Type B pancreatic cell (in vitro differentiated cells): ENCODE measurements around the gene SS18L1. TPM values are rescaled to one million over a fixed set of nuclear protein-coding genes. Genes with fewer than 3 reads are reported as not detected.

ENCODE experiments used
- DNase-seq: peaks from one replicate; pipeline ENCODE4 v3.0.0; 2021; ENCODE audit warnings: mixed read lengths; ENCODE audit not compliant: unreplicated experiment; ENCODE audit errors: extremely low spot score
- H3K27ac Mint-ChIP-seq: 2 replicates; pipeline ENCODE4 v1.8.0; 2021; ENCODE audit warnings: mild to moderate bottlenecking, mixed read lengths
- H3K27me3 Mint-ChIP-seq: 2 replicates; pipeline ENCODE4 v1.8.0; 2021; ENCODE audit warnings: mixed read lengths
- H3K36me3 Mint-ChIP-seq: 2 replicates; pipeline ENCODE4 v1.8.0; 2021; ENCODE audit warnings: mixed read lengths
- H3K4me1 Mint-ChIP-seq: one replicate; pipeline ENCODE4 v1.8.0; 2021; ENCODE audit warnings: mixed read lengths; ENCODE audit not compliant: unreplicated experiment
- H3K4me3 Mint-ChIP-seq: 2 replicates; pipeline ENCODE4 v1.8.0; 2021; ENCODE audit warnings: mild to moderate bottlenecking, mixed read lengths
- H3K9me3 Mint-ChIP-seq: 2 replicates; pipeline ENCODE4 v1.8.0; 2021; ENCODE audit warnings: mixed read lengths
- total RNA-seq: library from RNA; stranded (reverse); gene quantifications from 2 replicates; pipeline ENCODE4 v1.2.1, GENCODE V29; 2021; ENCODE audit warnings: low replicate concordance
- TF ChIP-seq, protein P1 (sequence below): fragments of 200-600 bp; sonication (generic); conservative IDR thresholded peaks from 2 replicates; pipeline ENCODE4 v1.5.0; 2021; ENCODE audit warnings: antibody characterized with exemption, mild to moderate bottlenecking

SS18L1 gene
- total RNA-seq, 1 donor from 2014 or later: 25.5 TPM

DNA sequence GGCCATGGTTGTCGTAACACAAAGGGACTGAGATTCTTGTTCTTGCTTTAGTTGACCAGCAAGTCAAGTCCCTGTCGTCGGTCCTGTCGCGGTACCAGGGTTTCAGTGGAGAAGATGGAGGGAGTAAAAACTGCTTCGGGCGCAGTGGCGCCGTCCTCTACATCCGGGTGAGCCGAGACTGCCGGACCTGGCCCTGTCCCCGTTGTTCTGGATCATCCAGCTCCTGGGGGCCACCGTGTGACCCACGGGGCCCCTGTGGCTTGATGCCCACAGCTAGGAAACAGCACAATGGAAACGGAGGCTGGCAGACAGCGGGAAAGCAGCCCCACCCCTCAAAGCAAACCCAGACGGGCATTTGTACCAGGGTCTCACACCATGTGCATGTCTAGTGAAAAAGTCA is 54.2 kb downstream of the SS18L1 start:
- Mint-ChIP-seq H3K36me3 (peaks cover 20% of the 10 kb centered on the region), H3K27ac (no peak overlapping the region), H3K4me3 (no peak overlapping the region), H3K9me3 (no peaks in the 10 kb centered on the region), H3K27me3 (no peaks in the 10 kb centered on the region), H3K4me1 (no peaks in the 10 kb centered on the region)
- TF ChIP-seq, protein P1, sequence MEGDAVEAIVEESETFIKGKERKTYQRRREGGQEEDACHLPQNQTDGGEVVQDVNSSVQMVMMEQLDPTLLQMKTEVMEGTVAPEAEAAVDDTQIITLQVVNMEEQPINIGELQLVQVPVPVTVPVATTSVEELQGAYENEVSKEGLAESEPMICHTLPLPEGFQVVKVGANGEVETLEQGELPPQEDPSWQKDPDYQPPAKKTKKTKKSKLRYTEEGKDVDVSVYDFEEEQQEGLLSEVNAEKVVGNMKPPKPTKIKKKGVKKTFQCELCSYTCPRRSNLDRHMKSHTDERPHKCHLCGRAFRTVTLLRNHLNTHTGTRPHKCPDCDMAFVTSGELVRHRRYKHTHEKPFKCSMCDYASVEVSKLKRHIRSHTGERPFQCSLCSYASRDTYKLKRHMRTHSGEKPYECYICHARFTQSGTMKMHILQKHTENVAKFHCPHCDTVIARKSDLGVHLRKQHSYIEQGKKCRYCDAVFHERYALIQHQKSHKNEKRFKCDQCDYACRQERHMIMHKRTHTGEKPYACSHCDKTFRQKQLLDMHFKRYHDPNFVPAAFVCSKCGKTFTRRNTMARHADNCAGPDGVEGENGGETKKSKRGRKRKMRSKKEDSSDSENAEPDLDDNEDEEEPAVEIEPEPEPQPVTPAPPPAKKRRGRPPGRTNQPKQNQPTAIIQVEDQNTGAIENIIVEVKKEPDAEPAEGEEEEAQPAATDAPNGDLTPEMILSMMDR: no peak
- DNase-seq: no peak

DNA sequence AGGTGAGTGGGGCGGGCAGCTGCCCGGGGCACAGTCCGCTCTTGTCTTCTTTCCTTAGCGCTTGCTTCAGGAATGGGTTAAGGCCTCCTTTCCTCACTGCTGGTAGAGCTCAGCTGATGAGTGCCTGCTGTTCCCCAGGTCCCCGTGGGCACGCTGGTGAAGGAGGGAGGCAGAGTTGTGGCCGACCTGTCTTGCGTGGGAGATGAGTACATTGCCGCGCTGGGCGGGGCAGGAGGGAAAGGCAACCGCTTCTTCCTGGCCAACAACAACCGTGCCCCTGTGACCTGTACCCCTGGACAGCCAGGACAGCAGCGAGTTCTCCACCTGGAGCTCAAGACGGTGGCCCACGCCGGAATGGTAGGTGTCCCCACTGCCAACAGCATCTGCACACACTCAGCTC is 54.9 kb downstream of the SS18L1 start:
- no peak for DNase-seq
- Mint-ChIP-seq H3K9me3 (no peaks in the 10 kb centered on the region), H3K4me1 (no peaks in the 10 kb centered on the region), H3K36me3 (peaks cover 20% of the 10 kb centered on the region), H3K4me3 (no peak overlapping the region), H3K27me3 (no peaks in the 10 kb centered on the region), H3K27ac (no peak overlapping the region)
- TF ChIP-seq, protein P1: no peak

DNA sequence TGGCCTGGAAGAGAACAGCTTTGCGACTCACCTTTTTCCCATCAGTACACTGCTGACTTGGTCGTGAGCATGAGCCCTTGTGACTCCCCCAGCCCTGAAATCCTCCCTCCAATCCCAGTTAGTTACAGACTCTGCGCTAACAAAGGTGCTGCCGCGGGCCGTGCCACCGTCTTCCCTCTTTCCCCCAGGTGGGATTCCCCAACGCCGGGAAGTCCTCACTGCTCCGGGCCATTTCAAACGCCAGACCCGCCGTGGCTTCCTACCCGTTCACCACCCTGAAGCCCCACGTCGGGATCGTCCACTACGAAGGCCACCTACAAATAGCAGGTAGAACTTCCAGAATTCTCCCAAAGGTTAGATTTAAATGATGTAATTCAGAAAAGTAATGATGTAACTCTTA is 55.4 kb downstream of the SS18L1 start:
- no peak overlapping the region for H3K4me3 Mint-ChIP-seq
- TF ChIP-seq, protein P1: no peak
- no peaks in the 10 kb centered on the region for H3K27me3 Mint-ChIP-seq
- DNase-seq: no peak
- peaks cover 20% of the 10 kb centered on the region for H3K36me3 Mint-ChIP-seq
- no peaks in the 10 kb centered on the region for H3K4me1 Mint-ChIP-seq
- no peaks in the 10 kb centered on the region for H3K9me3 Mint-ChIP-seq
- H3K27ac Mint-ChIP-seq: no peak overlapping the region

DNA sequence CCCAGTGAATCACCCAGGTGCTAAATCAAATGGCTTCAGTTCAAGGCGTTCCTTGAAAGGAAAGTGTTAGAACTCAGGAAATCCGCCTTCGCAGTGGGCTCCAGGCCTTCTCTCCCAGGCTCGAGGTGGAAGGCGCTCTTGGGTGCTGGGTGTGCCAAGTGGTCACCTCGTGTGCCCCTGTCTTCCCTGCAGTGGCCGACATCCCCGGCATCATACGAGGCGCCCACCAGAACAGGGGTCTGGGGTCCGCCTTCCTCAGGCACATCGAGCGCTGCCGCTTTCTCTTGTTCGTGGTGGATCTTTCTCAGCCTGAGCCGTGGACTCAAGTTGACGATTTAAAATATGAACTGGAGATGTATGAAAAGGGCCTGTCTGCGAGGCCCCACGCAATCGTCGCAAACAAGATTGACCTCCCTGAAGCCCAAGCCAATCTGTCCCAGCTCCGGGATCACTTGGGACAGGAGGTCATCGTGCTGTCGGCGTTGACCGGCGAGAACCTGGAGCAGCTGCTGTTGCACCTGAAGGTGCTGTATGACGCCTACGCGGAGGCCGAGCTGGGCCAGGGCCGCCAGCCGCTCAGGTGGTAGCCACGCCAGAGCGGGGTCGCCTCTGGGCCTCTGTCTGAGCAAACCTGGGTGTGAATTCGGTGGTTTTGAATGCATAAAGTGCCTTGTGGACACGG is 57.1 kb downstream of the SS18L1 start:
- Mint-ChIP-seq H3K27me3 (no peaks in the 10 kb centered on the region), H3K4me3 (no peak overlapping the region), H3K9me3 (no peaks in the 10 kb centered on the region), H3K4me1 (no peaks in the 10 kb centered on the region), H3K36me3 (peaks cover 18% of the 10 kb centered on the region), H3K27ac (no peak overlapping the region)
- TF ChIP-seq, protein P1: no peak
- no peak for DNase-seq

DNA sequence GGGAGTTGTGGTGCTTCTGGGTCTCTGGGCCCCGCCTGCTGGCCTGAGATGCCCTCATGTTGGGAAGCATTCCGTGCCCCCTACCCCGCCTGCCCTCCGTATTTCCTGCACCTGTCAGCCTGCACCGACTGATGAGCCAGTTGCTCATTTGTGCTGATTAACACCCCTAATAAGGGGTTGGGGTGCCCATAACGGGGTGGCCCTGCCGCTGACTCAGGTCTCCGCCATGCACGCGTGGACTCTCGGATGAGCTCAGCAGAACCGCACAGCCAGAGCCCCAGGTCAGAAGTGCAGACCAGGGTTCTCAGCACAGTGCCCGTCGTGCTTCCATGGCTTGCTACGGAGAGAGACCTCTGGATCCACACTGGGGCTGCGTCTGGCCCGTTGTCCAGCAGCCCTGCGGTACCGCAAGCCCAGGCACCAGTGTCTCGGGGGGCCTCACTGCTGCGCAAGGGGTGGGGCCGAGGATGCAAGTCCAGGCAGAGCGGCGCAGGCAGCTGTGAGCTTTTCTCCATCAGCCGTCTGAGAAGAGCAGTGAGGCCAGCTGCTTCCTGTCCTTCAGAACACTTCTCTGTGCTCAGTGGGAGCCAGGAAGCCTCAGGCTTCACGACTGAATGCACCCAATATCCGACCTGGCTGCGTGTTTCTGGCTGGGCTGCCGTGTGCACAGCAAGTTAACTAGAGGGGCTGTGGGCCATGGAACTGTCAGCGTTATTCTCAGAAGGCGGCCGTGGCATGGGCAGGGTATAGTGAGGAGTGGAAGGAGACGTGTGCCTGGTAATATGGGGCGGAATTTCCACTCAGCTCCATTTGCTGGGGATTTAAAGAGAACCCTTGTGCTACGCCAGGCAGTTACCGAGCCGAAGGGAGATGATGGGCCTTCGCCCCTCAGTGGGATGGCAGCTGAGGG is 57.9 kb downstream of the SS18L1 start:
- peaks cover 16% of the 10 kb centered on the region for H3K36me3 Mint-ChIP-seq
- TF ChIP-seq, protein P1: no peak
- H3K27me3 Mint-ChIP-seq: no peaks in the 10 kb centered on the region
- H3K4me1 Mint-ChIP-seq: no peaks in the 10 kb centered on the region
- no peak overlapping the region for H3K4me3 Mint-ChIP-seq
- no peak overlapping the region for H3K27ac Mint-ChIP-seq
- DNase-seq: no peak
- no peaks in the 10 kb centered on the region for H3K9me3 Mint-ChIP-seq
